Esophagus squamous epithelium (tissue), 4 donors: ENCODE measurements around the gene CLK1.

Experiments used
- POLR2A ChIP-seq, 4 donors: fragments of 450-650 bp; IDR thresholded peaks; one replicate each; pipeline ENCODE4 v1.6.1; 2017; ENCODE audit warnings: antibody characterized with exemption in 4 of 4, mild to moderate bottlenecking in 4 of 4, moderate library complexity in 3 of 4
- TF ChIP-seq, protein P1 (sequence below), 6 experiments: fragments of 450-650 bp in 4 of 6; fragments of 200-600 bp in 2 of 6; sonication (generic) in 2 of 6; IDR thresholded peaks; one replicate each; pipeline ENCODE4 v1.5.1; 2016 to 2019; ENCODE audit warnings: antibody characterized with exemption in 6 of 6, mild to moderate bottlenecking in 4 of 6, moderate library complexity in 4 of 6

DNA sequence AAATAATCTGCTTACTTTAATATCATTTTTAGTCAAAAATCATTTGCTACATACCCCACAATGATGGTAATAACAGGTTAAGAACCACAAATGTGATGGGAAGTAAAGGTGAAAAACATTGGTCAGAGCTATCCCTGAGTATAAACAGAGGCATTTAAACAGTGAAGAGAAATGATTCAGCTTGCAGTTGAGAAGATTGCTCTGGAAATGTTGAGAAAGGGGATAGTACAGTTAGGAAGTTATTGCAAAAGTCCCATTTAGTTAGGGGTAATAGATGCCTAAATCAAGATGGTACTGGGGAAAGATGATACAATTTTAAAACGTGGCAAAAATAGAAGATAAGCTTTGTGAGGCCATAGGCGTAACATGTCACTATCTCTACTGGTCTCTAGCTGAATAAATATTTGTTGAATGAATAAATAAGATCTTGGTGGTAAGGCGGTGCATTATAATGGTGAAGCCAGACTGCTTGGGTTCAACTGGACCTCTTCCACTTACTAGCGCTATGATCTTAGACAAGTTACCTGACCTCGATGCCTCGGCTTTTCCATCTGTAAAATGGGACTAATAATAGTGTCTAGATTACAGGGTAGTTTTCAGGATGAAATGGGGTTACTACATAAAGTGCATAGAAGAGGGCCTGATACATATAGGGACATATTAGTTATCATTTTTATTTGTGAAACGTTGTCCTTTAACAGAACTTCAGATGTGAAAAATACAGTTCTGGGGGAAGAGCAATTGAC, 54.8 kb downstream of the CLK1 start:
- TF ChIP-seq, protein P1, sequence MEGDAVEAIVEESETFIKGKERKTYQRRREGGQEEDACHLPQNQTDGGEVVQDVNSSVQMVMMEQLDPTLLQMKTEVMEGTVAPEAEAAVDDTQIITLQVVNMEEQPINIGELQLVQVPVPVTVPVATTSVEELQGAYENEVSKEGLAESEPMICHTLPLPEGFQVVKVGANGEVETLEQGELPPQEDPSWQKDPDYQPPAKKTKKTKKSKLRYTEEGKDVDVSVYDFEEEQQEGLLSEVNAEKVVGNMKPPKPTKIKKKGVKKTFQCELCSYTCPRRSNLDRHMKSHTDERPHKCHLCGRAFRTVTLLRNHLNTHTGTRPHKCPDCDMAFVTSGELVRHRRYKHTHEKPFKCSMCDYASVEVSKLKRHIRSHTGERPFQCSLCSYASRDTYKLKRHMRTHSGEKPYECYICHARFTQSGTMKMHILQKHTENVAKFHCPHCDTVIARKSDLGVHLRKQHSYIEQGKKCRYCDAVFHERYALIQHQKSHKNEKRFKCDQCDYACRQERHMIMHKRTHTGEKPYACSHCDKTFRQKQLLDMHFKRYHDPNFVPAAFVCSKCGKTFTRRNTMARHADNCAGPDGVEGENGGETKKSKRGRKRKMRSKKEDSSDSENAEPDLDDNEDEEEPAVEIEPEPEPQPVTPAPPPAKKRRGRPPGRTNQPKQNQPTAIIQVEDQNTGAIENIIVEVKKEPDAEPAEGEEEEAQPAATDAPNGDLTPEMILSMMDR (IDR thresholded peaks at IDR 0.05), result no peak
- no peak for TF ChIP-seq POLR2A (IDR thresholded peaks at IDR 0.05)
